NCI-H2227 (cell line): ENCODE data around the gene AGO3.

Source experiments
- DNase-seq: peaks from one replicate; lab custom pipeline; 2025; ENCODE audit not compliant: unreplicated experiment; lab: John Stamatoyannopoulos, UW

The AGO3 gene

GRCh38 chr1:36094621-36095061, 163.7 kb downstream of the AGO3 start:
- DNase-seq, result no peak

GRCh38 chr1:36095760-36096405, 165.0 kb downstream of the AGO3 start:
- DNase-seq, result no peak

GRCh38 chr1:36096500-36097432, 165.9 kb downstream of the AGO3 start:
- DNase-seq, result peak; percentile 51

GRCh38 chr1:36097693-36098585, 167.0 kb downstream of the AGO3 start:
- no peak for DNase-seq

GRCh38 chr1:36098650-36099365, 167.9 kb downstream of the AGO3 start:
- no peak for DNase-seq

GRCh38 chr1:36099681-36100341, 168.9 kb downstream of the AGO3 start:
- DNase-seq, result peak; percentile 90

GRCh38 chr1:36100376-36100775, 169.5 kb downstream of the AGO3 start:
- DNase-seq, result no peak

- DNase-seq, result no peak
These were observed 170.6 kb downstream of the AGO3 start for GRCh38 chr1:36101546-36101945.

- DNase-seq, result no peak
These were observed 175.4 kb downstream of the AGO3 start for GRCh38 chr1:36106269-36106668.

GRCh38 chr1:36107394-36107793, 176.5 kb downstream of the AGO3 start:
- DNase-seq, result no peak

GRCh38 chr1:36108314-36108713, 177.4 kb downstream of the AGO3 start:
- no peak for DNase-seq

- no peak for DNase-seq
These were observed 178.3 kb downstream of the AGO3 start for GRCh38 chr1:36109041-36109679.

GRCh38 chr1:36111151-36111550, 180.2 kb downstream of the AGO3 start:
- DNase-seq, result no peak

GRCh38 chr1:36112823-36113222, 181.9 kb downstream of the AGO3 start:
- DNase-seq, result no peak

GRCh38 chr1:36114371-36114770, 183.5 kb downstream of the AGO3 start:
- DNase-seq, result no peak

- no peak for DNase-seq
These were observed 184.3 kb downstream of the AGO3 start for GRCh38 chr1:36115200-36115669.

- DNase-seq, result no peak
These were observed 185.0 kb downstream of the AGO3 start for GRCh38 chr1:36115931-36116330.

- DNase-seq, result no peak
These were observed 186.0 kb downstream of the AGO3 start for GRCh38 chr1:36116901-36117300.

GRCh38 chr1:36118447-36119204, 187.7 kb downstream of the AGO3 start:
- DNase-seq, result no peak
